ENCODE data around the gene HDAC4. TPM values are rescaled to one million over a fixed set of nuclear protein-coding genes. Genes with fewer than 3 reads are reported as not detected.

HDAC4 gene
- total RNA-seq, 1 experiment from 2014 or later = 6.4 TPM

- peak; percentile 94 for DNase-seq (ENCODE audit: low spot score)
Observed at GRCh38 chr2:239267288-239267951, 133.4 kb downstream of the HDAC4 start.

GRCh38 chr2:239266779-239267287 is 134.0 kb downstream of the HDAC4 start:
- DNase-seq (ENCODE audit: low spot score) = no peak

- DNase-seq (ENCODE audit: low spot score) = no peak
Observed at GRCh38 chr2:239266434-239266766, 134.4 kb downstream of the HDAC4 start.

- no peak for DNase-seq (ENCODE audit: low spot score)
Observed at GRCh38 chr2:239265681-239266433, 135.0 kb downstream of the HDAC4 start.

- peak; percentile 78 for DNase-seq (ENCODE audit: low spot score)
Observed at GRCh38 chr2:239264838-239265651, 135.8 kb downstream of the HDAC4 start.

GRCh38 chr2:239264492-239264837 is 136.4 kb downstream of the HDAC4 start:
- DNase-seq (ENCODE audit: low spot score) = peak; percentile 32

GRCh38 chr2:239263669-239264491 is 136.9 kb downstream of the HDAC4 start:
- DNase-seq (ENCODE audit: low spot score) = no peak

GRCh38 chr2:239263231-239263630 is 137.6 kb downstream of the HDAC4 start:
- no peak for DNase-seq (ENCODE audit: low spot score)

- no peak for DNase-seq (ENCODE audit: low spot score)
Observed at GRCh38 chr2:239262484-239263230, 138.2 kb downstream of the HDAC4 start.

- DNase-seq (ENCODE audit: low spot score) = no peak
Observed at GRCh38 chr2:239261796-239262483, 138.9 kb downstream of the HDAC4 start.

GRCh38 chr2:239261356-239261755 is 139.5 kb downstream of the HDAC4 start:
- no peak for DNase-seq (ENCODE audit: low spot score)

- no peak for DNase-seq (ENCODE audit: low spot score)
Observed at GRCh38 chr2:239260546-239261327, 140.1 kb downstream of the HDAC4 start.

GRCh38 chr2:239259603-239260298 is 141.1 kb downstream of the HDAC4 start:
- DNase-seq (ENCODE audit: low spot score) = no peak

GRCh38 chr2:239259173-239259572 is 141.6 kb downstream of the HDAC4 start:
- DNase-seq (ENCODE audit: low spot score) = no peak

- DNase-seq (ENCODE audit: low spot score) = no peak
Observed at GRCh38 chr2:239258248-239258647, 142.6 kb downstream of the HDAC4 start.

GRCh38 chr2:239257511-239257937 is 143.3 kb downstream of the HDAC4 start:
- peak; percentile 84 for DNase-seq (ENCODE audit: low spot score)

GRCh38 chr2:239256350-239256743 is 144.5 kb downstream of the HDAC4 start:
- DNase-seq (ENCODE audit: low spot score) = no peak

- DNase-seq (ENCODE audit: low spot score) = no peak
Observed at GRCh38 chr2:239255628-239256349, 145.0 kb downstream of the HDAC4 start.

Measured in H4 (cell line).